B cell (primary cell): Measurements from ENCODE around the gene TBKBP1. TPM values are rescaled to one million over a fixed set of nuclear protein-coding genes. Genes with fewer than 3 reads are reported as not detected.

Experiments
- ATAC-seq: fragments of 200-7000 bp; cut with Tn5 transposase; one replicate; pipeline ENCODE4 v1.10.0; 2021; ENCODE audit warnings: low read depth, mild to moderate bottlenecking, moderate number of reproducible peaks, moderate library complexity
- CTCF ChIA-PET: fragments of 350-600 bp; sonication (Branson Sonifier 250); formaldehyde crosslinking; loops from one replicate; lab custom pipeline; 2021; ENCODE audit warnings: antibody characterized with exemption, inconsistent platforms; lab: Charles Lee
- POLR2A ChIA-PET: fragments of 350-600 bp; sonication (Branson Sonifier 250); formaldehyde crosslinking; loops from one replicate; lab custom pipeline; 2021; ENCODE audit warnings: antibody characterized with exemption; lab: Charles Lee
- DNase-seq: peaks from one replicate; pipeline ENCODE4 v3.0.0; 2013
- H2AFZ ChIP-seq: 2 replicates; pipeline ENCODE4 v1.6.1; 2012; ENCODE audit warnings: mild to moderate bottlenecking, low read depth, low read length; ENCODE audit not compliant: insufficient read depth, poor library complexity, severe bottlenecking
- H3K27ac ChIP-seq, 2 donors: 1 replicate in 1 of 2; 2 replicates in 1 of 2; pipeline ENCODE4 v1.5.1; 2012 to 2013; ENCODE audit warnings: low read length in 2 of 2, mild to moderate bottlenecking in 2 of 2, moderate library complexity in 1 of 2
- H3K27me3 ChIP-seq, 4 experiments: fragments of 200-600 bp in 1 of 4; sonication (generic) in 1 of 4; replicated peaks in 1 of 4; 1 replicate in 2 of 4; 2 replicates in 2 of 4; pipeline versions ENCODE4 v1.6.1 to v1.7.0; 2013 to 2016; ENCODE audit warnings: low read length in 3 of 4, mild to moderate bottlenecking in 2 of 4, mixed read lengths in 1 of 4, moderate library complexity in 1 of 4; ENCODE audit not compliant: insufficient read depth in 4 of 4, control insufficient read depth in 3 of 4; ENCODE audit errors: control extremely low read depth in 1 of 4
- H3K36me3 ChIP-seq, 2 experiments: replicated peaks in 1 of 2; 1 replicate in 1 of 2; 2 replicates in 1 of 2; pipeline versions ENCODE4 v1.6.1 to v1.7.1; 2013; ENCODE audit warnings: low read length in 1 of 2; ENCODE audit not compliant: insufficient read depth in 2 of 2, control insufficient read depth in 1 of 2; ENCODE audit errors: control extremely low read depth in 1 of 2, extremely low read depth in 1 of 2
- H3K4me1 ChIP-seq, 2 donors: fragments of 200-600 bp in 1 of 2; sonication (generic) in 1 of 2; 1 replicate in 1 of 2; 2 replicates in 1 of 2; pipeline versions ENCODE4 v1.5.1 to v1.6.1; 2013 to 2017; ENCODE audit warnings: low read length in 2 of 2; ENCODE audit not compliant: control insufficient read depth in 2 of 2, insufficient read depth in 2 of 2
- H3K4me2 ChIP-seq: replicated peaks from 2 replicates; pipeline ENCODE3; 2012; ENCODE audit warnings: mild to moderate bottlenecking, low read depth, low read length; ENCODE audit not compliant: poor library complexity, severe bottlenecking
- H3K4me3 ChIP-seq, 5 experiments: fragments of 200-600 bp in 1 of 5; sonication (generic) in 1 of 5; 1 replicate in 3 of 5; 2 replicates in 2 of 5; pipeline versions ENCODE4 v1.5.1 to v1.7.0; 2011 to 2016; ENCODE audit warnings: low read length in 4 of 5, mild to moderate bottlenecking in 4 of 5, low read depth in 2 of 5, control low read depth in 1 of 5, moderate library complexity in 1 of 5; ENCODE audit not compliant: insufficient read depth in 1 of 5; ENCODE audit errors: control extremely low read depth in 1 of 5, extremely low read depth in 1 of 5
- H3K79me2 ChIP-seq: fragments of 200-600 bp; sonication (generic); one replicate; pipeline ENCODE4 v1.6.0; 2016; ENCODE audit warnings: low read length; ENCODE audit not compliant: control insufficient read depth, insufficient read depth
- H3K9ac ChIP-seq: fragments of 200-600 bp; sonication (generic); 2 replicates; pipeline ENCODE4 v1.6.1; 2017; ENCODE audit warnings: mild to moderate bottlenecking, low read length, moderate library complexity
- H3K9me3 ChIP-seq, 3 donors: one replicate each; pipeline versions ENCODE4 v1.6.1 to v1.7.1; 2013; ENCODE audit warnings: low read length in 2 of 3; ENCODE audit not compliant: control insufficient read depth in 2 of 3, insufficient read depth in 1 of 3; ENCODE audit errors: control extremely low read depth in 1 of 3
- H4K20me1 ChIP-seq: 2 replicates; pipeline ENCODE4 v1.6.0; 2012; ENCODE audit warnings: mild to moderate bottlenecking, low read length; ENCODE audit not compliant: insufficient read depth, control insufficient read depth, poor library complexity, severe bottlenecking
- H3K27ac Mint-ChIP-seq: one replicate; pipeline ENCODE4 v1.8.0; 2021; ENCODE audit warnings: mixed read lengths
- H3K27me3 Mint-ChIP-seq: one replicate; pipeline ENCODE4 v1.8.0; 2021; ENCODE audit warnings: mixed read lengths
- H3K4me1 Mint-ChIP-seq: one replicate; pipeline ENCODE4 v1.8.0; 2021; ENCODE audit warnings: mixed read lengths
- H3K4me3 Mint-ChIP-seq: one replicate; pipeline ENCODE4 v1.8.0; 2021; ENCODE audit warnings: mixed read lengths
- H3K9me3 Mint-ChIP-seq: one replicate; pipeline ENCODE4 v1.8.0; 2022; ENCODE audit warnings: mixed read lengths; ENCODE audit not compliant: insufficient read depth
- EZH2 ChIP-seq: IDR thresholded peaks from 2 replicates; pipeline ENCODE4 v1.6.1; 2012; ENCODE audit warnings: borderline replicate concordance, low read depth, mild to moderate bottlenecking, moderate library complexity, low read length; ENCODE audit not compliant: insufficient read depth, poor library complexity, severe bottlenecking
- WGBS: methylation state at CpG from one replicate; pipeline ENCODE4 v1.1.5; 2013; ENCODE audit warnings: missing lambda C conversion rate; ENCODE audit not compliant: insufficient coverage; 5-methylcytosine and 5-hydroxymethylcytosine counted together
- intact Hi-C: fragments of 100-400 bp; cut with micrococcal nuclease; formaldehyde crosslinking; loops from one replicate; pipeline ENCODE4 v1.10.0; 2022
- polyA plus RNA-seq: library from polyadenylated mRNA; depleted of rRNA; stranded (reverse); fragments of >200 nt; gene quantifications from 2 replicates; pipeline ENCODE4 v1.2.3, GENCODE V29; 2012
- total RNA-seq, 2 donors: library from RNA; stranded (reverse); fragments of 120-200 nt in 1 of 2; gene quantifications; 1 replicate in 1 of 2; 2 replicates in 1 of 2; pipeline versions ENCODE4 v1.2.3 to v1.2.4, GENCODE V29; 2013 to 2022
- TF ChIP-seq, protein P1 (sequence below): fragments of 200-600 bp; IDR thresholded peaks from one replicate; pipeline ENCODE4 v1.8.0; 2022; ENCODE audit warnings: antibody characterized with exemption, mild to moderate bottlenecking

The TBKBP1 gene
- total and polyA plus RNA-seq, 2 donors (not counting 1 experiment from before 2014, with no cell fraction given) = 6.6 to 8.4 TPM

DNA sequence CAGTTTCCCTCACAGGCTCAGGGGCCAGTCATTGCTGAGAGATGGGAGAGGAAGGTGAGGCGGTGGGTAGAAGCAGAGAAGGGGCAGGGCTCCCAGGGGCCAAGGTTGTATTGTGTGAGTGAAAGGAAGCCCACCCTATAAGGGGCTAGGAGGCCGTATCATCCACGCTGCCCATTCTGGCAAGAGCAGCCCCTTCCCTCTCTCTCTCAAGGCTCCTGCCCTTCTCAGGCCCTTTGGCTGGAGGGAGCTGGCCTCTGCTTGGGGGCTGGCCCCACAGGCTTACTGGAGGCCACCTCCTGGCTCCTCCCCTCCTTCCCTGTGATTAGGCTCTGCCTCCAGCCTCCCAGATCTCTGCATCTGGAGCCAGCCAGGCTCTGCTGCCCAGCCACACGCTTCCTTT lies 7.6 kb downstream of the TBKBP1 start:
- H3K79me2 ChIP-seq = no peaks in the 10 kb centered on the region
- H3K9ac ChIP-seq = no peak overlapping the region
- H3K4me3 ChIP-seq = no peak overlapping the region
- CTCF ChIA-PET = interaction anchor here (1.1 to 7.0 kb wide), 7 partner anchors 13 to 101 kb away, joined by 3 to 108 read pairs (median 9); partner anchors contain the start of gene TBX21
- H2AFZ ChIP-seq = no peak overlapping the region
- peaks cover 4% of the 10 kb centered on the region for H4K20me1 ChIP-seq
- H3K27ac ChIP-seq = peak overlapping the region in 1 of 2 donors; percentile 5
- intact Hi-C loops = loop anchor here (2.0 kb wide), 1 partner anchor 31 kb away; the partner anchor contains the start of gene TBX21
- WGBS = 93% methylated on average over 2 of the region's 4 CpGs
- DNase-seq (no peak), ATAC-seq (no peak)
- no peak overlapping the region for H3K4me3 Mint-ChIP-seq
- peaks cover 44 to 73% of the 10 kb centered on the region in 2 donors for H3K4me1 ChIP-seq
- TF ChIP-seq EZH2 = no peak
- no peaks in the 10 kb centered on the region for H3K9me3 Mint-ChIP-seq
- peaks cover 65% of the 10 kb centered on the region for H3K4me1 Mint-ChIP-seq
- no peaks in the 10 kb centered on the region for H3K36me3 ChIP-seq
- H3K4me2 ChIP-seq = peak overlapping the region; percentile 82
- H3K27me3 ChIP-seq = no peaks in the 10 kb centered on the region
- POLR2A ChIA-PET = interaction anchor here (0.8 to 1.5 kb wide), 2 partner anchors 31 to 38 kb away, joined by 3 to 4 read pairs; partner anchors contain the start of gene TBX21
- no peaks in the 10 kb centered on the region for H3K27me3 Mint-ChIP-seq
- no peaks in the 10 kb centered on the region for H3K9me3 ChIP-seq
- peak overlapping the region; percentile 54 for H3K27ac Mint-ChIP-seq

DNA sequence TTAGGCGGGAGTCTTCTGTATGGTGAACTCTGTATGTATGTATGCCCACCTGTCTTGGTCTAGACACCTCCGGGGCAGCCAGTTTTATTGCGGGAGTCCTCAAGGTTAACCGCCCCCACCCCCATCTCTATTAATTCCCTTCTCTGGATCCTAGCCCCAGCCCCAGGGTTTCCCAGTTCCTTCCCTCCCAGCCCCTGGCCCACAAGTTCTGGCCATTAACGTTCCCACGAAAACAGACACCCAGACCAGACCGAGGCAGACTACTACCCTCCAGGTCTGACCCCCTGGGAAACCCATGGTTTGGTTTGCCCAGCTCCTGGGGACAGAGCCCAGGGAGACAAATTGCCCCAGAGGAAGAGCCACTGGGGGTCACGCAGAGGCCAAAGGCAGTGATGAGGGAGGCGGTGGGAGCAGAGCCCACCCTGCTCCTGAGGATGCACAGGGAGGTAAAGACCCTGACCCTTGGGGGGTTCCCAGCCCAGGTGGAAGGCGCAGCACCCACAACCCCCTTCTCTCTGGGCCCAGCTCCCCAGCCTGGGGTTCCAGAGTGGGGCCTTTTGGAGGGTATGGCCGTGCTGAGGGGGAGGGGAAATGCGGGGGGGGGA lies 8.5 kb downstream of the TBKBP1 start:
- Histone ChIP-seq H3K36me3 (no peaks in the 10 kb centered on the region), H3K4me2 (peak overlapping the region; percentile 82), H3K27ac (peak overlapping the region in 1 of 2 donors; percentile 24), H3K4me3 (no peak overlapping the region), H4K20me1 (peaks cover 4% of the 10 kb centered on the region), H2AFZ (no peak overlapping the region), H3K9ac (peak overlapping the region; percentile 39), H3K9me3 (no peaks in the 10 kb centered on the region), H3K27me3 (no peaks in the 10 kb centered on the region), H3K4me1 (peaks cover 51 to 82% of the 10 kb centered on the region in 2 donors), H3K79me2 (no peaks in the 10 kb centered on the region)
- ATAC-seq (no peak), DNase-seq (no peak)
- no peaks in the 10 kb centered on the region for H3K27me3 Mint-ChIP-seq
- ChIA-PET CTCF (interaction anchor here (0.7 to 7.0 kb wide), 4 partner anchors 16 to 107 kb away, joined by 3 to 108 read pairs (median 6); no protein-coding TSS in a partner anchor), POLR2A (interaction anchor here (1.5 kb wide), 1 partner anchor 39 kb away, joined by 4 read pairs; no protein-coding TSS in a partner anchor)
- intact Hi-C loops = loop anchor here (2.0 kb wide), 1 partner anchor 30 kb away; the partner anchor contains the start of gene TBX21
- H3K4me3 Mint-ChIP-seq = peak overlapping the region; percentile 54
- H3K4me1 Mint-ChIP-seq = peaks cover 67% of the 10 kb centered on the region
- TF ChIP-seq, protein P1, sequence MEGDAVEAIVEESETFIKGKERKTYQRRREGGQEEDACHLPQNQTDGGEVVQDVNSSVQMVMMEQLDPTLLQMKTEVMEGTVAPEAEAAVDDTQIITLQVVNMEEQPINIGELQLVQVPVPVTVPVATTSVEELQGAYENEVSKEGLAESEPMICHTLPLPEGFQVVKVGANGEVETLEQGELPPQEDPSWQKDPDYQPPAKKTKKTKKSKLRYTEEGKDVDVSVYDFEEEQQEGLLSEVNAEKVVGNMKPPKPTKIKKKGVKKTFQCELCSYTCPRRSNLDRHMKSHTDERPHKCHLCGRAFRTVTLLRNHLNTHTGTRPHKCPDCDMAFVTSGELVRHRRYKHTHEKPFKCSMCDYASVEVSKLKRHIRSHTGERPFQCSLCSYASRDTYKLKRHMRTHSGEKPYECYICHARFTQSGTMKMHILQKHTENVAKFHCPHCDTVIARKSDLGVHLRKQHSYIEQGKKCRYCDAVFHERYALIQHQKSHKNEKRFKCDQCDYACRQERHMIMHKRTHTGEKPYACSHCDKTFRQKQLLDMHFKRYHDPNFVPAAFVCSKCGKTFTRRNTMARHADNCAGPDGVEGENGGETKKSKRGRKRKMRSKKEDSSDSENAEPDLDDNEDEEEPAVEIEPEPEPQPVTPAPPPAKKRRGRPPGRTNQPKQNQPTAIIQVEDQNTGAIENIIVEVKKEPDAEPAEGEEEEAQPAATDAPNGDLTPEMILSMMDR = no peak
- no peak for TF ChIP-seq EZH2
- peak overlapping the region; percentile 69 for H3K27ac Mint-ChIP-seq
- WGBS = 75% methylated on average over 6 of the region's 12 CpGs
- H3K9me3 Mint-ChIP-seq = no peaks in the 10 kb centered on the region
